Kidney epithelial cell (primary cell): ENCODE measurements around the gene PHETA1. TPM values are rescaled to one million over a fixed set of nuclear protein-coding genes. Genes with fewer than 3 reads are reported as not detected.

Experiments
- DNase-seq: peaks from one replicate; pipeline ENCODE4 v3.0.0-alpha.2; 2010; ENCODE audit warnings: low read depth
- H3K27me3 ChIP-seq: 2 replicates; pipeline ENCODE4 v1.6.0; 2011; ENCODE audit warnings: low read length; ENCODE audit not compliant: control insufficient read depth, insufficient read depth
- H3K36me3 ChIP-seq: 2 replicates; pipeline ENCODE4 v1.5.1; 2011; ENCODE audit warnings: low read length; ENCODE audit not compliant: control insufficient read depth, insufficient read depth
- H3K4me3 ChIP-seq: 2 replicates; pipeline ENCODE4 v1.5.1; 2011; ENCODE audit warnings: low read depth, mild to moderate bottlenecking, control low read depth, low read length
- total RNA-seq: library from RNA; depleted of rRNA; stranded (reverse); fragments of >200 nt; gene quantifications from 2 replicates; pipeline ENCODE4 v1.2.3, GENCODE V29; 2015
- TF ChIP-seq, protein P1 (sequence below): IDR thresholded peaks from 2 replicates; pipeline ENCODE4 v1.5.1; 2011; ENCODE audit warnings: mild to moderate bottlenecking, moderate library complexity, low read length, control low read depth, inconsistent platforms; ENCODE audit not compliant: insufficient read depth, poor library complexity, severe bottlenecking

PHETA1 gene
- total RNA-seq, 1 donor from 2014 or later, result 16.0 TPM

DNA sequence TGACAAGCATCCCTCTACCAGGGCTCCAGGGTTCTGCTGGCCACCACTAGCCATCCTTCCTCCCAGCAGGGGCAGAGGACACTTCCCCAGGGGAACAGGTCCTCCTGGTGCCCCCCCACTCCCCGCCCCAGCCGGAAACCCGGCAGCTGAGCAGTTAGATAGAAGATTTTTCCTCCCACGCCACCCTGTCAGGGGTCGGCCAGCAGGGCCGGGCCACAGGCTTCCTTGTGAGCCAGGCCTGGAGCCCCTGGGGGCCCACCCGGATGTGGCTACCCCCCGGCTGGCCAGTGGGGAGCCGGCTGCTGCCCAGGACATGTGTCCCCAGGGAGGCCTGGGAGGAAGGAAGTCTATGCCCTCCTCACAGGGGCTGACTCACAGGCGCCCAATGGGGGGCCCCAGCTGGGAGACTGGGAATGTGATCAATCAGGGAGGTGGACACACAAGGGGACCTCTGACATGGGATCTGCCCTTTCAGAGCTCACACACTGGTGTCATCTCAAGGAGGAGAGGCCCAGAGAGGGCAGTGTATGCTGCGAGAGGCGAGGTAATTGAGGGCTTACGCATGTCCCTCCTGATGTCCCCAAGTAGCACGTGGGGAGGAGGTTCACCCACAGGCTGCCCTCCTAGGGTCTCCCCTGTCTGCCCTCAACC is 41.0 kb upstream of the PHETA1 start:
- Histone ChIP-seq H3K4me3 (no peak overlapping the region), H3K36me3 (no peaks in the 10 kb centered on the region), H3K27me3 (no peaks in the 10 kb centered on the region)
- DNase-seq, result no peak
- TF ChIP-seq, protein P1, sequence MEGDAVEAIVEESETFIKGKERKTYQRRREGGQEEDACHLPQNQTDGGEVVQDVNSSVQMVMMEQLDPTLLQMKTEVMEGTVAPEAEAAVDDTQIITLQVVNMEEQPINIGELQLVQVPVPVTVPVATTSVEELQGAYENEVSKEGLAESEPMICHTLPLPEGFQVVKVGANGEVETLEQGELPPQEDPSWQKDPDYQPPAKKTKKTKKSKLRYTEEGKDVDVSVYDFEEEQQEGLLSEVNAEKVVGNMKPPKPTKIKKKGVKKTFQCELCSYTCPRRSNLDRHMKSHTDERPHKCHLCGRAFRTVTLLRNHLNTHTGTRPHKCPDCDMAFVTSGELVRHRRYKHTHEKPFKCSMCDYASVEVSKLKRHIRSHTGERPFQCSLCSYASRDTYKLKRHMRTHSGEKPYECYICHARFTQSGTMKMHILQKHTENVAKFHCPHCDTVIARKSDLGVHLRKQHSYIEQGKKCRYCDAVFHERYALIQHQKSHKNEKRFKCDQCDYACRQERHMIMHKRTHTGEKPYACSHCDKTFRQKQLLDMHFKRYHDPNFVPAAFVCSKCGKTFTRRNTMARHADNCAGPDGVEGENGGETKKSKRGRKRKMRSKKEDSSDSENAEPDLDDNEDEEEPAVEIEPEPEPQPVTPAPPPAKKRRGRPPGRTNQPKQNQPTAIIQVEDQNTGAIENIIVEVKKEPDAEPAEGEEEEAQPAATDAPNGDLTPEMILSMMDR, result no peak

DNA sequence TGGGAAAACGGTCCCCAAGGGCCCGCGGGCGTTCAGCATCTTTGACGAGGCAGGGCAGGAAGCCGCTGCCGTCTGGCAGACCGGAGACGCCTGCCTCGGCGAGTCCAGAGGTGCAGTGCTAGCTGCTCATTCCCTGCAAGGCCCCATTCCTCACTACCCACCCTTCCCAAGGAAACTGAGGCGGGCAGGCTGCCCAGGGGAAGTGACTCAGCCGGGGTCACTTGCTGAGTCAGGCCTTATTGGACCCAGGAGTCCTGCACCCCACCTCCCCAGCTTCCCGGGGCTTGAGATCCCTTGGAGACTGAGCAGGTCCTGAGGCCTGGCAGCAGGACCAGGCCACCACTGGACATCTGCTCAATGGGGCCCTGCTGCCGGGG is 40.5 kb upstream of the PHETA1 start:
- no peaks in the 10 kb centered on the region for H3K36me3 ChIP-seq
- no peaks in the 10 kb centered on the region for H3K27me3 ChIP-seq
- TF ChIP-seq, protein P1, result no peak
- DNase-seq, result no peak
- no peak overlapping the region for H3K4me3 ChIP-seq

DNA sequence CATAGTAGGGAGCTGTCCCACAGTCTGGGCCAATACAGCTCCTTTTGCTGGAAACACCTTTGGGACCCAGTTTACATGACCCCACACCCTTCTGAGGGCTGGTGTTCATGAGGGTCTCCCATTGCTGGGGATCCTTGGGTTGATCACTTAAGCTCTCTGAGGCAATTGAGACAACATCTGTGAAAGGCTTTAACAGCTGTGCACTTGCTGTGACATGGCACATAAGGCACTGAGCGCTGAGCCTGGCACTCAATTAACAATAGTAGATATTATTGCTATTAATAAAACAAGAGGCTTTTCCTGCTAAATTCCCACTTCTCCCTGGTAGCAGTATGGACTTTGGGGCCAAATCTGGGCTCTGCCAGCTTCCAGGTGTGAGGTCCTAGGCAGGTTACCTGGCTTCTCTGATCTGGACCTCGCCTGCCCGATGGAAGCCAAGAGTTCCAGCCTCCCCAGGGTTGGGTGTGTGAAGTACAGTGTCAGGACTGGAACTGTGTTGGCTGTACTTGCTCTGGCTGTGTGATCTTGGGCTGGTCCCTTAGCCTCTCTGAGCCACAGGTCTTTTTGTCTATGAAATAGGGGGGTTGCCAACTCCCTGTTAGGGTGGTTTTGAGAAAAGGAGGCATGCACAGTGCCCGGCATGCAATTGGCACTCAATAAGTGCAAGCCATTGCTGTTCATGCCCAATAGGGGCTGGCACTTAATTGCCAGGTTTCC is 39.9 kb upstream of the PHETA1 start:
- no peak for DNase-seq
- no peaks in the 10 kb centered on the region for H3K27me3 ChIP-seq
- H3K36me3 ChIP-seq, result no peaks in the 10 kb centered on the region
- TF ChIP-seq, protein P1, result no peak
- no peak overlapping the region for H3K4me3 ChIP-seq

GRCh38 chr12:111408116-111408440 is 39.2 kb upstream of the PHETA1 start:
- H3K27me3 ChIP-seq, result no peaks in the 10 kb centered on the region
- TF ChIP-seq, protein P1, result no peak
- H3K36me3 ChIP-seq, result no peaks in the 10 kb centered on the region
- DNase-seq, result no peak
- no peak overlapping the region for H3K4me3 ChIP-seq

GRCh38 chr12:111407377-111408115 is 38.7 kb upstream of the PHETA1 start:
- Histone ChIP-seq H3K36me3 (no peaks in the 10 kb centered on the region), H3K27me3 (no peaks in the 10 kb centered on the region), H3K4me3 (peak overlapping the region; percentile 68)
- TF ChIP-seq, protein P1, result no peak
- no peak for DNase-seq
